Measurements from ENCODE around the gene ASIC4. TPM values are rescaled to one million over a fixed set of nuclear protein-coding genes. Genes with fewer than 3 reads are reported as not detected.

Gene ASIC4
- polyA plus RNA-seq, 3 donors: 0.12 to 0.29 (median 0.26) TPM

GRCh38 chr2:219477815-219478214 lies 36.5 kb upstream of the ASIC4 start:
- DNase-seq (ENCODE audit: extremely low read depth in 1 of 11, low read depth in 9 of 11, low spot score in 4 of 11): no peak

GRCh38 chr2:219478916-219479315 lies 35.4 kb upstream of the ASIC4 start:
- DNase-seq (ENCODE audit: extremely low read depth in 1 of 11, low read depth in 9 of 11, low spot score in 4 of 11): no peak

GRCh38 chr2:219480004-219480403 lies 34.3 kb upstream of the ASIC4 start:
- DNase-seq (ENCODE audit: extremely low read depth in 1 of 11, low read depth in 9 of 11, low spot score in 4 of 11): no peak

- DNase-seq (ENCODE audit: extremely low read depth in 1 of 11, low read depth in 9 of 11, low spot score in 4 of 11): no peak
These were observed 31.4 kb upstream of the ASIC4 start for GRCh38 chr2:219482674-219483405.

GRCh38 chr2:219483451-219484342 lies 30.6 kb upstream of the ASIC4 start:
- DNase-seq (ENCODE audit: extremely low read depth in 1 of 11, low read depth in 9 of 11, low spot score in 4 of 11): no peak

GRCh38 chr2:219484343-219485200 lies 29.7 kb upstream of the ASIC4 start:
- no peak for DNase-seq (ENCODE audit: extremely low read depth in 1 of 11, low read depth in 9 of 11, low spot score in 4 of 11)

- DNase-seq (ENCODE audit: extremely low read depth in 1 of 11, low read depth in 9 of 11, low spot score in 4 of 11): no peak
These were observed 29.1 kb upstream of the ASIC4 start for GRCh38 chr2:219485201-219485580.

GRCh38 chr2:219486380-219486959 lies 27.8 kb upstream of the ASIC4 start:
- DNase-seq (ENCODE audit: extremely low read depth in 1 of 11, low read depth in 9 of 11, low spot score in 4 of 11): no peak

GRCh38 chr2:219488149-219488843 lies 26.0 kb upstream of the ASIC4 start:
- no peak for DNase-seq (ENCODE audit: extremely low read depth in 1 of 11, low read depth in 9 of 11, low spot score in 4 of 11)

- DNase-seq (ENCODE audit: extremely low read depth in 1 of 11, low read depth in 9 of 11, low spot score in 4 of 11): no peak
These were observed 25.5 kb upstream of the ASIC4 start for GRCh38 chr2:219488844-219489194.

GRCh38 chr2:219489315-219489714 lies 25.0 kb upstream of the ASIC4 start:
- DNase-seq (ENCODE audit: extremely low read depth in 1 of 11, low read depth in 9 of 11, low spot score in 4 of 11): no peak

GRCh38 chr2:219490186-219490585 lies 24.1 kb upstream of the ASIC4 start:
- DNase-seq (ENCODE audit: extremely low read depth in 1 of 11, low read depth in 9 of 11, low spot score in 4 of 11): no peak

- DNase-seq (ENCODE audit: extremely low read depth in 1 of 11, low read depth in 9 of 11, low spot score in 4 of 11): no peak
These were observed 23.6 kb upstream of the ASIC4 start for GRCh38 chr2:219490600-219491130.

GRCh38 chr2:219491278-219491963 lies 22.9 kb upstream of the ASIC4 start:
- DNase-seq (ENCODE audit: extremely low read depth in 1 of 11, low read depth in 9 of 11, low spot score in 4 of 11): no peak

- no peak for DNase-seq (ENCODE audit: extremely low read depth in 1 of 11, low read depth in 9 of 11, low spot score in 4 of 11)
These were observed 21.7 kb upstream of the ASIC4 start for GRCh38 chr2:219492575-219492974.

GRCh38 chr2:219493086-219493485 lies 21.2 kb upstream of the ASIC4 start:
- DNase-seq (ENCODE audit: extremely low read depth in 1 of 11, low read depth in 9 of 11, low spot score in 4 of 11): no peak

- no peak for DNase-seq (ENCODE audit: extremely low read depth in 1 of 11, low read depth in 9 of 11, low spot score in 4 of 11)
These were observed 19.2 kb upstream of the ASIC4 start for GRCh38 chr2:219494952-219495530.

Data from renal cortex interstitium (tissue), 11 donors.